Parathyroid adenoma (tissue), 2 donors: ENCODE data around the gene SRPK3.

Experiments used
- H2AFZ ChIP-seq: fragments of 300-600 bp; sonication (generic); one replicate; pipeline ENCODE4 v1.7.0; 2017; ENCODE audit warnings: antibody characterized with exemption, mild to moderate bottlenecking
- H3K27ac ChIP-seq: fragments of 300-600 bp; sonication (generic); one replicate; pipeline ENCODE4 v1.7.0; 2017
- H3K27me3 ChIP-seq: fragments of 300-600 bp; sonication (generic); one replicate; pipeline ENCODE4 v1.7.0; 2017; ENCODE audit warnings: low read length; ENCODE audit not compliant: control insufficient read depth, insufficient read depth
- H3K36me3 ChIP-seq: fragments of 300-600 bp; sonication (generic); one replicate; pipeline ENCODE4 v1.7.0; 2017; ENCODE audit warnings: low read length; ENCODE audit not compliant: control insufficient read depth, insufficient read depth
- H3K4me1 ChIP-seq: fragments of 300-600 bp; sonication (generic); one replicate; pipeline ENCODE4 v1.7.0; 2017; ENCODE audit warnings: control low read depth
- H3K4me2 ChIP-seq: fragments of 300-600 bp; sonication (generic); one replicate; pipeline ENCODE4 v1.7.0; 2017; ENCODE audit warnings: low read length
- H3K4me3 ChIP-seq: fragments of 300-600 bp; sonication (generic); one replicate; pipeline ENCODE4 v1.7.0; 2017; ENCODE audit warnings: low read depth, low read length
- H3K79me2 ChIP-seq: fragments of 300-600 bp; sonication (generic); one replicate; pipeline ENCODE4 v1.7.0; 2017; ENCODE audit warnings: control low read depth
- H3K9ac ChIP-seq: fragments of 300-600 bp; sonication (generic); one replicate; pipeline ENCODE4 v1.7.0; 2017; ENCODE audit warnings: mild to moderate bottlenecking
- H3K9me3 ChIP-seq: fragments of 300-600 bp; sonication (generic); one replicate; pipeline ENCODE4 v1.7.0; 2017; ENCODE audit warnings: low read length; ENCODE audit not compliant: control insufficient read depth
- TF ChIP-seq, protein P1 (sequence below): fragments of 300-600 bp; sonication (generic); IDR thresholded peaks from one replicate; pipeline ENCODE4 v1.7.0; 2017; ENCODE audit warnings: antibody characterized with exemption, mild to moderate bottlenecking
- donor health status: primary hyperparathyroidism.

SRPK3 gene

DNA sequence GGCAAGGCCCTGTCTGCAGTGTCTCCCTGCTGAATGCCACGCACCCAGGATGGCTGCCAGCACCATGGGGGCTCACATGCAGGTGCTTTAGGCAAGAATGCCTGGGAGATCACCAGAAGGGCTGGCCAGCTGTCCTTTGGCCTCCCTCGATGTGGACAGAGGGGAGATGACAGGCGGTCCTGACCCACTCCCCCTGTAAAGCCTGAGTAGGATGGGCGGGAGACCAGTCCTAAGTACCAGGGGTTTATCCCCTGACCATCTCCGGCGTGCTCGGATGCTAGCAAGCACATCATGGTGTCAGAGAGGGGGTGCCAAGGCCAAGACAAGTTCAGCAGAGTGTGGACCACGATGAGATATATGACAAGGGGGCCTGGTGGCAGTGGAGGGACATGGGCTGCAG lies 44.2 kb downstream of the SRPK3 start:
- Histone ChIP-seq H3K9me3 (no peaks in the 10 kb centered on the region), H3K4me2 (no peak overlapping the region), H3K36me3 (no peaks in the 10 kb centered on the region), H3K4me1 (no peaks in the 10 kb centered on the region), H3K9ac (no peak overlapping the region), H3K27ac (no peak overlapping the region), H3K27me3 (no peaks in the 10 kb centered on the region), H3K4me3 (no peak overlapping the region), H2AFZ (no peak overlapping the region), H3K79me2 (no peaks in the 10 kb centered on the region)
- TF ChIP-seq, protein P1, sequence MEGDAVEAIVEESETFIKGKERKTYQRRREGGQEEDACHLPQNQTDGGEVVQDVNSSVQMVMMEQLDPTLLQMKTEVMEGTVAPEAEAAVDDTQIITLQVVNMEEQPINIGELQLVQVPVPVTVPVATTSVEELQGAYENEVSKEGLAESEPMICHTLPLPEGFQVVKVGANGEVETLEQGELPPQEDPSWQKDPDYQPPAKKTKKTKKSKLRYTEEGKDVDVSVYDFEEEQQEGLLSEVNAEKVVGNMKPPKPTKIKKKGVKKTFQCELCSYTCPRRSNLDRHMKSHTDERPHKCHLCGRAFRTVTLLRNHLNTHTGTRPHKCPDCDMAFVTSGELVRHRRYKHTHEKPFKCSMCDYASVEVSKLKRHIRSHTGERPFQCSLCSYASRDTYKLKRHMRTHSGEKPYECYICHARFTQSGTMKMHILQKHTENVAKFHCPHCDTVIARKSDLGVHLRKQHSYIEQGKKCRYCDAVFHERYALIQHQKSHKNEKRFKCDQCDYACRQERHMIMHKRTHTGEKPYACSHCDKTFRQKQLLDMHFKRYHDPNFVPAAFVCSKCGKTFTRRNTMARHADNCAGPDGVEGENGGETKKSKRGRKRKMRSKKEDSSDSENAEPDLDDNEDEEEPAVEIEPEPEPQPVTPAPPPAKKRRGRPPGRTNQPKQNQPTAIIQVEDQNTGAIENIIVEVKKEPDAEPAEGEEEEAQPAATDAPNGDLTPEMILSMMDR, result no peak

DNA sequence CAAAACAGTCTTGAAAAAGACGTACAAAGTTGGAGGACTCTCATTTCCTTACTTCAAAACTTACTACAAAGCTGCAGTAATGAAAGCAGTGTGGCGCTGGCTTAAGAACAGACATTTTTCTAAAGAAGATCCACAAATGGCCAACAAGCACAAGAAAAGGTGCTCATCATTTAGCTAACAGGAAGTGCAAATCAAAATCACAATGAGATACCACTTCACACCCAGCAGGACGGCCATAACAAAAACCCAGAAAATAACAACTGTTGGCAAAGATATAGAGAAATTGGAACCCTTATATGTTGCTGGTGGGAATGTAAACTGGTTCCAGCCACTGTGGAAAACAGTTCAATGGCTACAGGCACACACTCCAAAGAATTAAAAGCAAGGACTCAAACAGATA lies 46.2 kb downstream of the SRPK3 start:
- TF ChIP-seq, protein P1, result no peak
- Histone ChIP-seq H2AFZ (no peak overlapping the region), H3K27me3 (no peaks in the 10 kb centered on the region)

DNA sequence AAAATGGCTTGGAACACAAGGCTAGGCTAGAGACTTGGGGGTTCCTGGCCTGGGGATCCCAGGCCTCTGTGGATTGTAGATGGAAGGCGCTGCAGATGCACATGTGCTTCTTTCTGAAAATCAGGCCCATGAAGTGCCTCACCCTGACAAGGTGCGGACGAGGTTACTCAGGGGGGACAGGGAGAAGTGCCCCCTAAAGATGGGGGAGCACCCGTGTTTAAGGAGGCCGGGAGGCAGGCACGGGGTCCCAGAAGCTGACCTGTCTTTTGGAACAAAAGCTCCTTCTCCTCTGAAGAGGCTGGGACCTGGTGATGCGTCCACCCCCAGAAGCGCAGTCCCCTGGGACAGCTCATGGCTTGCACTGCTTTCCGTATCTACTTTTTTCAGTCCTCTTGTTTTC lies 47.1 kb downstream of the SRPK3 start:
- Histone ChIP-seq H3K4me1 (no peaks in the 10 kb centered on the region), H3K4me3 (no peak overlapping the region)

More for the DNA sequence above, 46.2 kb downstream of the SRPK3 start:
- Histone ChIP-seq H3K9ac (no peak overlapping the region), H3K4me1 (no peaks in the 10 kb centered on the region), H3K9me3 (no peaks in the 10 kb centered on the region), H3K4me2 (no peak overlapping the region), H3K79me2 (no peaks in the 10 kb centered on the region), H3K4me3 (no peak overlapping the region), H3K27ac (no peak overlapping the region), H3K36me3 (no peaks in the 10 kb centered on the region)

DNA sequence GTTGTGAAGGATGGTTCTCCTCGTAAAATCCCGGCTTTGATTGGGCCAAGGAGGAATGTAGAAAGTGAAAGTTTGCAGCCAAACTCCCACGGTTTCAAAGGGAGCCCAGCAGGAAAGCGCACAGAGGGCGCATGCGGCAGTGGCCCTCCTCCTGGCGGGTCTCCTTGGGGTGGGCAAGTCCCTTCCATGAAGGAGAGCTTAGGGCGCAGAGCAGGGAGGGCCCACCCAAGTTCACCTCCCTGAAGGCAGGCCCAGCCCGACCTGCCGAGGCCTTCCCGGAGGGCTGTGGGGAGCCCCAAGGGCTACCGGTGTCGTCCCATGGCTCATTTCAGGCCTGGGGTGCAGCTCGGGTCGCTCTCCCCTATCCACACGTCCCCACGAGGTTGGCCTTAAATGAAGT lies 47.5 kb downstream of the SRPK3 start:
- H3K27me3 ChIP-seq, result no peaks in the 10 kb centered on the region
- no peaks in the 10 kb centered on the region for H3K79me2 ChIP-seq
- H3K36me3 ChIP-seq, result no peaks in the 10 kb centered on the region
- H3K27ac ChIP-seq, result no peak overlapping the region
- H2AFZ ChIP-seq, result no peak overlapping the region
- no peaks in the 10 kb centered on the region for H3K4me1 ChIP-seq
- no peak overlapping the region for H3K4me2 ChIP-seq
- H3K9me3 ChIP-seq, result no peaks in the 10 kb centered on the region
- peak overlapping the region; percentile 5 for H3K4me3 ChIP-seq
- H3K9ac ChIP-seq, result no peak overlapping the region
- TF ChIP-seq, protein P1, result no peak

More for the DNA sequence above, 47.1 kb downstream of the SRPK3 start:
- no peak overlapping the region for H3K9ac ChIP-seq
- H3K9me3 ChIP-seq, result no peaks in the 10 kb centered on the region
- no peaks in the 10 kb centered on the region for H3K36me3 ChIP-seq
- no peaks in the 10 kb centered on the region for H3K27me3 ChIP-seq
- H3K79me2 ChIP-seq, result no peaks in the 10 kb centered on the region
- no peak overlapping the region for H3K27ac ChIP-seq
- H2AFZ ChIP-seq, result no peak overlapping the region
- TF ChIP-seq, protein P1, result no peak
- no peak overlapping the region for H3K4me2 ChIP-seq

DNA sequence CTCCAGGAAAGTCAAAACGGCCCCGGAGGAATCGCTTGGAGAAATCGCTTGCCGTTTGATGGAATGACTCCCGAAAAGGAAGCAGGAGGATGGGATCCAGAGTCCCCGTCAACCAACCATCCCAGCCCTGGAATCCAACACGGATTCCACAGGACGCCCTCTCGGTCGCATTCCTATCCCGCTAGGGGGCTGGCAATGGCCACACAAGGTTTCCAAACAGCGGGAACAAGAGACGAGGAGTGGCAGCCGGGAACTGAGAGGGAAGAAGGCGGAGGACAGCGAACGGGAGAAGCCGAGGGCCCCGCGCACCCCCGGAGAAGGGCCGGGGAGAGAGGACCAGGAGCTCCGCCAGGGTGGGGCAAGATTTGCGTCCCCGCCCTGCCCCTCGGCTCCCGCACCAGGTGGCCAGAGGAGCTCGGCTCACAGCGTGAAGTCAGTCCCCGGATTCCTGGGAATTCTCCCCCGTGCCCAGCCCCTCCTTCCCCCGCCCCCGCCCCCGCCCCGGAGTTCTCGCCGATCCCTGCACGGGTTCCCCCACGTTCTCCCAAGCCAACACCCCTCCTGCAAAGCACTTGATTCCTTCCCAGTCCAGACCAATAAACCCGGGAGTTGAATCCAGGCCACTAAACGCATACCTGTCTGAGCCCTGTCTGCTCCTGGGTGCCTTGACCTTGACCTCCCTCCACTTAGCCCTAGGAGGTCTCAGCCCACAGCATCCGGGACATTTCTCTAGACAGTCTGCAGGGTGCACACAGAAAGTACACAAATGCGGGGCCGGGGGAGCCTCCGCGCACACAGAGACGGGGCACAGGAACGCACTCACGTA lies 48.1 kb downstream of the SRPK3 start:
- no peak overlapping the region for H3K27ac ChIP-seq

More for the DNA sequence above, 48.1 kb downstream of the SRPK3 start:
- no peaks in the 10 kb centered on the region for H3K9me3 ChIP-seq
- no peaks in the 10 kb centered on the region for H3K4me1 ChIP-seq
- no peak overlapping the region for H3K9ac ChIP-seq
- TF ChIP-seq, protein P1, result no peak
- H3K4me3 ChIP-seq, result peak overlapping the region; percentile 5
- no peaks in the 10 kb centered on the region for H3K79me2 ChIP-seq
- peak overlapping the region; percentile 56 for H2AFZ ChIP-seq
- H3K27me3 ChIP-seq, result no peaks in the 10 kb centered on the region
- H3K4me2 ChIP-seq, result peak overlapping the region; percentile 53
- H3K36me3 ChIP-seq, result no peaks in the 10 kb centered on the region
